ENCODE results near the gene DOK1. TPM values are rescaled to one million over a fixed set of nuclear protein-coding genes. Genes with fewer than 3 reads are reported as not detected.

DOK1 gene
- total RNA-seq, 1 donor from 2014 or later, result 19.3 TPM

- Mint-ChIP-seq H3K9me3 (ENCODE audit: unreplicated experiment) (no peaks in the 10 kb centered on the region), H3K27ac (ENCODE audit: unreplicated experiment) (peak overlapping the region; percentile 53), H3K36me3 (ENCODE audit: low read depth, unreplicated experiment) (no peaks in the 10 kb centered on the region), H3K4me3 (ENCODE audit: unreplicated experiment) (peak overlapping the region; percentile 95), H3K27me3 (ENCODE audit: low read depth, unreplicated experiment) (peaks cover 5% of the 10 kb centered on the region), H3K4me1 (ENCODE audit: low read depth, unreplicated experiment) (peaks cover 6% of the 10 kb centered on the region)
- peaks cover 16% of the 10 kb centered on the region for H4K20me1 ChIP-seq (ENCODE audit: insufficient read depth, low read length)
- H3K9me3 ChIP-seq (ENCODE audit: insufficient read depth, low read depth, low read length), result no peaks in the 10 kb centered on the region
- H2AFZ ChIP-seq (ENCODE audit: low read depth, low read length), result peak overlapping the region; percentile 80
- H3K4me2 ChIP-seq (ENCODE audit: low read length), result peak overlapping the region; percentile 90
- no peak for DNase-seq (ENCODE audit: low read depth)
- H3K4me3 ChIP-seq (ENCODE audit: insufficient read depth, low read depth, low read length), result peak overlapping the region; percentile 85
- peak overlapping the region; percentile 53 for H3K27ac ChIP-seq (ENCODE audit: low read depth, low read length)
- no peaks in the 10 kb centered on the region for H3K36me3 ChIP-seq (ENCODE audit: insufficient read depth, low read length)
- peaks cover 57% of the 10 kb centered on the region for H3K79me2 ChIP-seq (ENCODE audit: insufficient read depth, low read length)
- no peaks in the 10 kb centered on the region for H3K27me3 ChIP-seq (ENCODE audit: insufficient read depth, low read length)
- peak overlapping the region; percentile 82 for H3K9ac ChIP-seq (ENCODE audit: low read length)
- FAIRE-seq, result no peak
- H3K4me1 ChIP-seq (ENCODE audit: insufficient read depth, low read length), result peaks cover 19% of the 10 kb centered on the region
- TF ChIP-seq, protein P1, sequence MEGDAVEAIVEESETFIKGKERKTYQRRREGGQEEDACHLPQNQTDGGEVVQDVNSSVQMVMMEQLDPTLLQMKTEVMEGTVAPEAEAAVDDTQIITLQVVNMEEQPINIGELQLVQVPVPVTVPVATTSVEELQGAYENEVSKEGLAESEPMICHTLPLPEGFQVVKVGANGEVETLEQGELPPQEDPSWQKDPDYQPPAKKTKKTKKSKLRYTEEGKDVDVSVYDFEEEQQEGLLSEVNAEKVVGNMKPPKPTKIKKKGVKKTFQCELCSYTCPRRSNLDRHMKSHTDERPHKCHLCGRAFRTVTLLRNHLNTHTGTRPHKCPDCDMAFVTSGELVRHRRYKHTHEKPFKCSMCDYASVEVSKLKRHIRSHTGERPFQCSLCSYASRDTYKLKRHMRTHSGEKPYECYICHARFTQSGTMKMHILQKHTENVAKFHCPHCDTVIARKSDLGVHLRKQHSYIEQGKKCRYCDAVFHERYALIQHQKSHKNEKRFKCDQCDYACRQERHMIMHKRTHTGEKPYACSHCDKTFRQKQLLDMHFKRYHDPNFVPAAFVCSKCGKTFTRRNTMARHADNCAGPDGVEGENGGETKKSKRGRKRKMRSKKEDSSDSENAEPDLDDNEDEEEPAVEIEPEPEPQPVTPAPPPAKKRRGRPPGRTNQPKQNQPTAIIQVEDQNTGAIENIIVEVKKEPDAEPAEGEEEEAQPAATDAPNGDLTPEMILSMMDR (IDR thresholded peaks at IDR 0.05; ENCODE audit: insufficient read depth, low read depth, low read length), result no peak
- no peak for TF ChIP-seq EZH2 (IDR thresholded peaks at IDR 0.05; ENCODE audit: insufficient read depth, low read length)
Observed at GRCh38 chr2:74554820-74555531, 456 bp downstream of the DOK1 start.

- no peak for FAIRE-seq
- Histone ChIP-seq H3K27me3 (ENCODE audit: insufficient read depth, low read length) (no peaks in the 10 kb centered on the region), H3K27ac (ENCODE audit: low read depth, low read length) (no peak overlapping the region), H2AFZ (ENCODE audit: low read depth, low read length) (peak overlapping the region; percentile 80), H3K4me3 (ENCODE audit: insufficient read depth, low read depth, low read length) (peak overlapping the region; percentile 85), H3K9ac (ENCODE audit: low read length) (peak overlapping the region; percentile 82), H4K20me1 (ENCODE audit: insufficient read depth, low read length) (peaks cover 11% of the 10 kb centered on the region), H3K4me2 (ENCODE audit: low read length) (peak overlapping the region; percentile 90), H3K36me3 (ENCODE audit: insufficient read depth, low read length) (no peaks in the 10 kb centered on the region), H3K9me3 (ENCODE audit: insufficient read depth, low read depth, low read length) (no peaks in the 10 kb centered on the region), H3K79me2 (ENCODE audit: insufficient read depth, low read length) (peaks cover 50% of the 10 kb centered on the region), H3K4me1 (ENCODE audit: insufficient read depth, low read length) (peaks cover 17% of the 10 kb centered on the region)
- Mint-ChIP-seq H3K27ac (ENCODE audit: unreplicated experiment) (peak overlapping the region; percentile 53), H3K4me1 (ENCODE audit: low read depth, unreplicated experiment) (peaks cover 7% of the 10 kb centered on the region), H3K27me3 (ENCODE audit: low read depth, unreplicated experiment) (no peaks in the 10 kb centered on the region), H3K9me3 (ENCODE audit: unreplicated experiment) (no peaks in the 10 kb centered on the region), H3K4me3 (ENCODE audit: unreplicated experiment) (peak overlapping the region; percentile 95), H3K36me3 (ENCODE audit: low read depth, unreplicated experiment) (no peaks in the 10 kb centered on the region)
- DNase-seq (ENCODE audit: low read depth), result no peak
- TF ChIP-seq EZH2 (IDR thresholded peaks at IDR 0.05; ENCODE audit: insufficient read depth, low read length), result no peak
- TF ChIP-seq, protein P1 (IDR thresholded peaks at IDR 0.05; ENCODE audit: insufficient read depth, low read depth, low read length), result no peak
Observed at GRCh38 chr2:74555610-74556103, 1.1 kb downstream of the DOK1 start.

DNA sequence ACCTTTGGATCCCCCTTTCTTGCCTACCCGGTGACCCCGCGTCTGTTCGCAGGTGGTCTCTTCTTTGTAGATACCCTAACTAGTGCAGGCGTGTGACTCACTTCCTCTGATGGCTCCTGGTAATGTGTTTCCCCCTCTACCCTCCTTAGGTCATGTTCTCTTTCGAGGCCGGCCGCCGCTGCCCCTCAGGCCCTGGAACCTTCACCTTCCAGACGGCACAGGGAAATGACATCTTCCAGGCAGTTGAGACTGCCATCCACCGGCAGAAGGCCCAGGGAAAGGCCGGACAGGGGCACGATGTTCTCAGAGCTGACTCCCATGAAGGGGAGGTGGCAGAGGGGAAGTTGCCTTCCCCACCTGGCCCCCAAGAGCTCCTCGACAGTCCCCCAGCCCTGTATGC lies 1.6 kb downstream of the DOK1 start:
- H3K36me3 ChIP-seq (ENCODE audit: insufficient read depth, low read length), result no peaks in the 10 kb centered on the region
- H3K36me3 Mint-ChIP-seq (ENCODE audit: low read depth, unreplicated experiment), result no peaks in the 10 kb centered on the region
- H3K79me2 ChIP-seq (ENCODE audit: insufficient read depth, low read length), result peaks cover 46% of the 10 kb centered on the region
- H4K20me1 ChIP-seq (ENCODE audit: insufficient read depth, low read length), result peaks cover 11% of the 10 kb centered on the region
- no peak overlapping the region for H3K4me3 ChIP-seq (ENCODE audit: insufficient read depth, low read depth, low read length)
- H3K4me2 ChIP-seq (ENCODE audit: low read length), result peak overlapping the region; percentile 90
- H3K27ac Mint-ChIP-seq (ENCODE audit: unreplicated experiment), result no peak overlapping the region
- H3K27me3 Mint-ChIP-seq (ENCODE audit: low read depth, unreplicated experiment), result no peaks in the 10 kb centered on the region
- no peak overlapping the region for H3K9ac ChIP-seq (ENCODE audit: low read length)
- H3K4me1 Mint-ChIP-seq (ENCODE audit: low read depth, unreplicated experiment), result peaks cover 7% of the 10 kb centered on the region
- no peak for TF ChIP-seq EZH2 (IDR thresholded peaks at IDR 0.05; ENCODE audit: insufficient read depth, low read length)
- TF ChIP-seq, protein P1 (IDR thresholded peaks at IDR 0.05; ENCODE audit: insufficient read depth, low read depth, low read length), result no peak
- no peak overlapping the region for H3K27ac ChIP-seq (ENCODE audit: low read depth, low read length)
- peak overlapping the region; percentile 95 for H3K4me3 Mint-ChIP-seq (ENCODE audit: unreplicated experiment)
- H3K9me3 Mint-ChIP-seq (ENCODE audit: unreplicated experiment), result no peaks in the 10 kb centered on the region
- H2AFZ ChIP-seq (ENCODE audit: low read depth, low read length), result no peak overlapping the region
- FAIRE-seq (no peak), DNase-seq (ENCODE audit: low read depth) (no peak)
- peaks cover 18% of the 10 kb centered on the region for H3K4me1 ChIP-seq (ENCODE audit: insufficient read depth, low read length)
- no peaks in the 10 kb centered on the region for H3K27me3 ChIP-seq (ENCODE audit: insufficient read depth, low read length)
- no peaks in the 10 kb centered on the region for H3K9me3 ChIP-seq (ENCODE audit: insufficient read depth, low read depth, low read length)
